ENCODE measurements around the gene SHANK3. TPM values are rescaled to one million over a fixed set of nuclear protein-coding genes. Genes with fewer than 3 reads are reported as not detected.

The SHANK3 gene
- total RNA-seq, 1 donor from 2014 or later = not detected

DNA sequence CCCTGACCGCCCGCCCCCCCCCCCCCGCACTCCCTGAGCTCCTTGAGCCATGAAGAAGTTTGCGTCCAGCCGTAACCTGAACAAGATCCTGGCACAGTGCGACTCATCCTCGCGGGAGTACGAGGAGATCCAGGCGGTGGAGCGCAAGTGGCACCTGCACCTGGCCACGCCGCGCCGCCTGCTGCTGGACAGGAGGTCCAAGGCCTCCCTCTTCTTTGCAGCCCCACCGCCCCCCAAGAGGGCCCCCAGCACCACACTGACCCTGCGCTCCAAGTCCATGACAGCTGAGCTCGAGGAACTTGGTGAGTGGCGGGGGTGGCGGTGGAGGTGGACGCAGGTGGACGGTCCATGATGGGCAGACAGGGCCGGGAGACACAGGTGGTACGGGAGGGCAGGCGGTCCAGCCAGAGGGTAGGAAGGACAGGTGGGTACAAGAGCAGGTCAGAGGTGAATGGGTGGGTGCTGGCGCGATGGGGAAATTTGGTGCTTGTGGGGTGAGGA lies 33.3 kb downstream of the SHANK3 start:
- H3K4me1 Mint-ChIP-seq = no peaks in the 10 kb centered on the region
- DNase-seq (no peak), ATAC-seq (ENCODE audit: low read depth) (no peak)
- H3K9me3 Mint-ChIP-seq = no peaks in the 10 kb centered on the region
- no peaks in the 10 kb centered on the region for H3K36me3 Mint-ChIP-seq (ENCODE audit: low read depth)
- POLR2A ChIA-PET = no interaction called here
- CTCF ChIA-PET = no interaction called here
- peaks cover 3% of the 10 kb centered on the region for H3K27me3 Mint-ChIP-seq
- H3K27ac Mint-ChIP-seq = no peak overlapping the region
- intact Hi-C loops (cut with micrococcal nuclease) = no loop called here
- TF ChIP-seq, protein P1, sequence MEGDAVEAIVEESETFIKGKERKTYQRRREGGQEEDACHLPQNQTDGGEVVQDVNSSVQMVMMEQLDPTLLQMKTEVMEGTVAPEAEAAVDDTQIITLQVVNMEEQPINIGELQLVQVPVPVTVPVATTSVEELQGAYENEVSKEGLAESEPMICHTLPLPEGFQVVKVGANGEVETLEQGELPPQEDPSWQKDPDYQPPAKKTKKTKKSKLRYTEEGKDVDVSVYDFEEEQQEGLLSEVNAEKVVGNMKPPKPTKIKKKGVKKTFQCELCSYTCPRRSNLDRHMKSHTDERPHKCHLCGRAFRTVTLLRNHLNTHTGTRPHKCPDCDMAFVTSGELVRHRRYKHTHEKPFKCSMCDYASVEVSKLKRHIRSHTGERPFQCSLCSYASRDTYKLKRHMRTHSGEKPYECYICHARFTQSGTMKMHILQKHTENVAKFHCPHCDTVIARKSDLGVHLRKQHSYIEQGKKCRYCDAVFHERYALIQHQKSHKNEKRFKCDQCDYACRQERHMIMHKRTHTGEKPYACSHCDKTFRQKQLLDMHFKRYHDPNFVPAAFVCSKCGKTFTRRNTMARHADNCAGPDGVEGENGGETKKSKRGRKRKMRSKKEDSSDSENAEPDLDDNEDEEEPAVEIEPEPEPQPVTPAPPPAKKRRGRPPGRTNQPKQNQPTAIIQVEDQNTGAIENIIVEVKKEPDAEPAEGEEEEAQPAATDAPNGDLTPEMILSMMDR (IDR thresholded peaks at IDR 0.05) = no peak
- H3K4me3 Mint-ChIP-seq = no peak overlapping the region

GRCh38 chr22:50706481-50707125 lies 34.0 kb downstream of the SHANK3 start:
- no peak overlapping the region for H3K4me3 Mint-ChIP-seq

DNA sequence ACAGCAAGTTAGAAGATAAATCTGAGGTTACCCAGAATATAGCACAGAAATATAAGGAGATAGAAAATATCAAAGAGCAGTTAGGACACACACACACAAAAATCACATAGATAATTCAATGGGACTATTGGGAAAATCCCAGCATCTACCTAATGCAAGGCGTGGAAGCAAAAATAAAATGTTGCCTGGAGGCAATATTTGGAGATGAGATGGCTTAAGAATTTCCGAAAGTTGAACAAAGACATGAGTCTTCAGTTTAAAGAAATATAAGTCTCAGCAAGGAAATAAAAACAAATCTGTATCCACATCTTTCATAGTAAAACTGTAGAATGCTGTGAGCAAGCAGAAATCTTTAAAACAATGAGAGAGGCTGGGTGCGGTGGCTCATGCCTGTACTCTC lies 35.9 kb downstream of the SHANK3 start:
- H3K4me3 Mint-ChIP-seq = no peak overlapping the region
- H3K4me1 Mint-ChIP-seq = no peaks in the 10 kb centered on the region
- H3K9me3 Mint-ChIP-seq = no peaks in the 10 kb centered on the region
- no peaks in the 10 kb centered on the region for H3K36me3 Mint-ChIP-seq (ENCODE audit: low read depth)
- ATAC-seq (ENCODE audit: low read depth) (no peak), DNase-seq (no peak)
- TF ChIP-seq, protein P1 (IDR thresholded peaks at IDR 0.05) = no peak
- intact Hi-C loops (cut with micrococcal nuclease) = no loop called here
- no peak overlapping the region for H3K27ac Mint-ChIP-seq
- H3K27me3 Mint-ChIP-seq = peaks cover 1% of the 10 kb centered on the region
- ChIA-PET CTCF (no interaction called here), POLR2A (no interaction called here)

More at GRCh38 chr22:50706481-50707125, 34.0 kb downstream of the SHANK3 start:
- CTCF ChIA-PET = no interaction called here
- no peaks in the 10 kb centered on the region for H3K36me3 Mint-ChIP-seq (ENCODE audit: low read depth)
- DNase-seq (no peak), ATAC-seq (ENCODE audit: low read depth) (no peak)
- H3K27ac Mint-ChIP-seq = no peak overlapping the region
- intact Hi-C loops (cut with micrococcal nuclease) = no loop called here
- H3K4me1 Mint-ChIP-seq = no peaks in the 10 kb centered on the region
- H3K27me3 Mint-ChIP-seq = peaks cover 3% of the 10 kb centered on the region
- no peaks in the 10 kb centered on the region for H3K9me3 Mint-ChIP-seq
- POLR2A ChIA-PET = no interaction called here
- TF ChIP-seq, protein P1 (IDR thresholded peaks at IDR 0.05) = no peak

- CTCF ChIA-PET = no interaction called here
- Mint-ChIP-seq H3K27ac (no peak overlapping the region), H3K27me3 (no peaks in the 10 kb centered on the region), H3K4me1 (no peaks in the 10 kb centered on the region), H3K4me3 (no peak overlapping the region), H3K9me3 (no peaks in the 10 kb centered on the region), H3K36me3 (ENCODE audit: low read depth) (no peaks in the 10 kb centered on the region)
- DNase-seq (no peak), ATAC-seq (ENCODE audit: low read depth) (no peak)
- TF ChIP-seq, protein P1 (IDR thresholded peaks at IDR 0.05) = no peak
- POLR2A ChIA-PET = no interaction called here
- intact Hi-C loops (cut with micrococcal nuclease) = no loop called here
Observed at GRCh38 chr22:50708996-50709395, 36.4 kb downstream of the SHANK3 start.

DNA sequence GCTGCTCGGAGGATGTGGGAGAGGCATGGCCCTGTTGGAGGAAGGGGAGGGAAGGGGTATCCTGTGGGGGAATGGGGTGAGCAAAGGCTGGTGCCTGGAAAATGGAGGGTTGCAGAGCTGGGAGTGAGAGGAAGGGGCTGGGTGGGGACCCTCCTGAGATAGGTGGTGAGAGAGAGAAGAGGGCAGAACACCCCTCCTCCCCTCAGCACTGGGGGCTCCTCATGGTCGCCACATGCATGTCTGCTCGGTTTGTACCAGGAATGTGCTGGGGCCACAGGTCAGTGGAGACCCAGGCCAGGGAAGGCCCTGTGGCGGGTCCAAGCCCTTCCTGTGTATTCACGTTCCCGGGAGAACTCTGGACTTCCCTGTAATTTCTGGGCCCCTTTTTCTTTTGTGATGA lies 37.6 kb downstream of the SHANK3 start:
- Mint-ChIP-seq H3K4me3 (no peak overlapping the region), H3K27ac (no peak overlapping the region), H3K9me3 (no peaks in the 10 kb centered on the region), H3K4me1 (no peaks in the 10 kb centered on the region), H3K36me3 (ENCODE audit: low read depth) (no peaks in the 10 kb centered on the region), H3K27me3 (no peaks in the 10 kb centered on the region)
- DNase-seq = no peak
- CTCF ChIA-PET = no interaction called here
- no peak for ATAC-seq (ENCODE audit: low read depth)
- POLR2A ChIA-PET = no interaction called here
- TF ChIP-seq, protein P1 (IDR thresholded peaks at IDR 0.05) = no peak
- intact Hi-C loops (cut with micrococcal nuclease) = no loop called here
